HG03354 (cell line): ENCODE measurements around the gene UBE2J2.

Experiments
- ATAC-seq: cut with Tn5 transposase; IDR thresholded peaks from one replicate; pipeline ENCODE4 v1.9.1; 2021; ENCODE audit warnings: mild to moderate bottlenecking; ENCODE audit not compliant: unreplicated experiment, poor library complexity, severe bottlenecking

Gene UBE2J2

DNA sequence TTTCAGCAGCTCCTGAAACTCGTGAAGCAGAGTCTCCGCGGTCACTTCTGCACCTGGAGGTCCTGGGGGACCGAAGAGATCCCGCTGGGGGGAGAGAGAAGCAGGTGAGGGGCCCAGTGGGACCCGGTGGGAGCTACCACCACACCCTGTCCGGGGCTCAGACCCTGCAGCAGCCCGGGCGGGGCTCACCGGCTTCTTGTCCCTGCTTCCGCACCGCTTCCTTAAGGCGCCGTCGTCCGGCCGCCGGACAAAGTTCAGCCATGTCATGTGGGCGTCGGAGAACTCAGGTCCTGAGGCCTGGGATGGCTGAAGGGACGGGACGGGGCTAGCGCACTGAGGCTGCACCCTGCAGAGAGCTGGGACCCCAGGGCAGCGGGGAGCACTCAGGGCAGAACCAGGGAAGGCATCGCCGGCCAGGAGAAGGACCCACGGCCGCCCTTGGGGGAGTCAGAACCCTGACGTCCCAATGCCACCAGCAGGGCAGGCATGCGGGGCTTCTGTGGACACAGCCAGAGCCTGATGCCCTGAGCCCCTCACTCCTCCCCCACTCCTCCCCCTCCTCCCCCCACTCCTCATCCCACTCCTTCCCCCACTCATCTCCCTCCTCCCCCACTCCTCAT, 29.4 kb downstream of the UBE2J2 start:
- no peak for ATAC-seq

DNA sequence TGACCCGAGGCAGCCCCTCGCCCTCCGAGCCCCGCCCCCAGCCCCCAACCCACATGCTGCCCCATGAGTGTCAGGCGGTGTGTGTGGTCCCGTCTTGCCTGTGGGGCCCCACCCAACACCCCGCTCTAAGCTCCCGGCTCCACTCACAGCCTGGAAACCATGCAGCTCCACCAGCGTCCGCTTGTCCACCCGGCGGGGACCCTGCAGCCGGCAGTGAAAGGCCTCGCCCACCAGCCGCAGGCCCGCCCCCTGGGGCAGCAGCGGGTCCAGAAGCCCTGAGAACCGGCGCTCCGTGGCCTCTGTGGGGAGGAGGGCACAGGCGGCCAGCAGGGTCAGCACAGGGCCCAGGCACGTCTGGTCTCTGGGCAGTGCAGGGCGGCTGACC, 29.9 kb downstream of the UBE2J2 start:
- ATAC-seq = no peak

DNA sequence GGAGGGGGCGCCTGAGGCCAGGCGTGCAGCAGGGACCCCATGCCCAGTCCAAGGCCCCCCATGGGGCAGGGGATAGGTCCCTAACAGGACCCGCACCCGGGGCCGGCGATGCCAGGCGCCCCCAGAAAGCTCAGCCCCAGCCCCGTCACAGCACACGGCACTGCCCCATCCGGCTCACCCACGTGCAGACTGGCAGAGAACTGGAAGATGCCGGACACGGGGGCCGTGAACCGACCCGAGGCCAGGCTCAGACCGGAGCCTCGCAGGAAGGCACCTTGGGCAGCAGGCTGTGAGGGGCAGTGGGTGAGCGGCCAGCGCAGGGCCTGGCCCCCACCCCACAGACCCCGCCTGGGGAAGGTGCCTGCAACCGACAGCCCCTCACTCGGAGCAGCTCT, 30.4 kb downstream of the UBE2J2 start:
- no peak for ATAC-seq

DNA sequence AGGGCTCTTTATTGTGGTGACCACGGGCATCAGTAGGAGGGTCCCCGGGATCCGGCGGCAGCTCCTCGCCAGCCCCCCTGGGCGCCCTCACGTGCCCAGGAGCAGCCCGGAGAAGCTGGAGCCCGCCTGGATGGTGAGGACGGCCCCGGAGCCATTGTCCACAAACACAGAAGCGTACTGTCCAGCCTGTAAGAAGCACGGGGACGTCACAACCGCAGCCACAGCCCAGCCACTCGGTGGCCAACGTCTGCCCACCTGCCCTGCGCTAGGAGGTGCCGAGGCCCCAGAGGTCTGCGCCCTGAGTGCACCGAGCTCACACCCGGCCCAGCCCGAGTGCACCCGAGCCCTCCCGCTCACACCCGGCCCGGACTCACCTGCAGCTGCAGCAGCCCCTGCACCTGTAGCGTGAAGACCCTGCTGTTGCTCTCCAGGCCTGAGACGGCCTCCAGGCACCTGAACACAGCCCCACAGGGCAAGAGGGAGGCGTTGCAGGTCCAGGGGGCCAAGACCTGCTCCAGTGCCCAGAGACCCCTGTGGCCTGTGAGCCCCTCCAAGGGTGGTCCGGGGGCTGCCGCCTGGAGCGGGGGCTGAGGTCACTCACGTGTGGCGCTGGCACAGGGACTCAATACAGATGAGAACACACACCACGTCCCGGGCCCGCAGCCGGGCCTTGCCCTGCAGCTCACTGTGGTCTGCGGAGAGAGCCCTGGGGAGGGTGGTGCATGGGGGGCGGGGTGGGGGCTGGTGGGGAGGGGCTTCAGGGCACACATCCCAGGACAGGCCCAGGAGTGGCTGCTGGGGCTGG, 31.0 kb downstream of the UBE2J2 start:
- ATAC-seq = no peak

DNA sequence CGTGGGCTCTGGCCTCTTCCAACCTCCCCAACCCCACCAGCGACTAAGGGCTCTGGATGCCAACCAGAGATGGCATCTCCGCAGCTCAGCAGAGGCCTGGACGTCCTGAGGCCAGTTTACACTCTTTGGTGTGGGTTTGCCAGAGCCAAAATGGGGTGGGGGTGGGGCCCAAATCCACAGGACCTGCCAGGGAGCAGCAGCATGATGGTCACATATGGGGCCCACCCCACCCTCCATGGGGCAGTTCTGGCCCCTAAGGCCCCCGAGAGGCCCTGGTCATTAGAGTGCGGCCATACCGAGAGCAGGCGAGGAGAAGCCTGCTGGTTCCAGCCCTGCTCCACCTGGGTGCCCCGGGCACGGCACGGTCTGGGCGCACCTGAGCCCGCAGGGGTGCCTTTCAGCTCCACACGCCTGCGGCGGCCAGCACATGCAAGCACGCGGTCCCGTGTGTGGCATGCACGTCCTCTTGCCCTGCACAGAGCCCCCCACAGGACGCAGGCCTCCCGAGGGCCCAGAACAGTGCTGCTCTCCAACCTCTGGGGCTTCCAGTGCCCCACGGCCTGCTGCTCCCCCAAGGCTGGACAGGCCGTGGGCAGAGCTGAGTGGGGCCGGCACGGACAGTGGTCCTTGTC, 31.9 kb downstream of the UBE2J2 start:
- ATAC-seq = no peak

DNA sequence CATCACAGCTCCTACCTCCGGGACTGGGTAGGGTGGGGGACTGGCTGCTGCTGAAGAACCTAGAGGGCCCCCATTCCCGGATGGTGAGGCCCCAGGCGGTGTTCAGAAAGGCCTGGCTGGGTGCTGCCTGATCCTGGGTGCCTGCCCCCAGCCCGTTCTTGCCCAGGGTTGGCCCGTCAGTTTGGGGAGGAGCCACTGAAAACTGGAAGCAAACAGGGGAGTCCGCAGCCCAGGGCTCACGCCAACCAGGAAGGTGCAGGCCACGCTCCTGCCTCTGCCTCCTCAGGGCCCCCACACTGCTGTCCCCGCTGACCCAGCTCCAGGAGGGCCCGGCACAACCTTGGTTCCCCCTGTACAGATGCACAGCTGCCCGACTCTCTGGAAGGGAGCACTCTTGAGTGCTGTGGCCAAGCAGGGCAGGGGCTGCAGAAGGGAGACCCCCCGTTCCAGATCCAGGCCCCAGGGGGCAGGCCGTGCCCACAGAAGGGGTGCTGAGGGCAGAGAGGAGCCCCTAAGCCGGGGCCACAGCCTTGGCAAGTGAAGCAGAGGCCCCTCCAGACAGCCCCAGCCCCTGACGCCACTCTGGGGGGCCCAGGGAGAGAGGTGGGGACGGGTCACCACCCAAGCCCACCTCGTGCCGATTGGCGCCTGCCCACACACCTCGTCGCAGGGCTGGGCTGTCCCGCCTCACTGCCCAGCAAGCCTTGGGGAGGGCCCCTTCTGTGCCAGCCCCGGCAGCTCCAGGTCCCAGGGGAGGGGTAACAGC, 32.6 kb downstream of the UBE2J2 start:
- ATAC-seq = no peak

DNA sequence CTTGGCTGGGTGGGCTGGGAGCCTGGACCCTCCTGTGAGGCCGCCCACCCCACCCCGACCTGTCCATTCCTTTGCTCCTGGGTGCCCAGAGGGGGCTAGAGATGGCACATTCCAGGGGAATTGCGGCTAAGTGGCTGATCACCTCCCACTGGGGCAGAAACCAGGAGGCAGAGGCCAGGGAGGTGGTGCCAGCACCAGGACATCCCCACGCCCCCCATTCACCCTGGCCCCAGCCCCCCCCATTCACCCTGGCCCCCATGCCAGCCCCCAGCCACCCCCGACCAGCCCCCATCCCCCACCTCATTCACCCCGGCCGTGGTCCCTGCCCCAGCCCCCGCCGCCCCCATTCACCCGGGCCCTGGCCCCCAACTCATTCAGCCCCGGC, 33.3 kb downstream of the UBE2J2 start:
- no peak for ATAC-seq

DNA sequence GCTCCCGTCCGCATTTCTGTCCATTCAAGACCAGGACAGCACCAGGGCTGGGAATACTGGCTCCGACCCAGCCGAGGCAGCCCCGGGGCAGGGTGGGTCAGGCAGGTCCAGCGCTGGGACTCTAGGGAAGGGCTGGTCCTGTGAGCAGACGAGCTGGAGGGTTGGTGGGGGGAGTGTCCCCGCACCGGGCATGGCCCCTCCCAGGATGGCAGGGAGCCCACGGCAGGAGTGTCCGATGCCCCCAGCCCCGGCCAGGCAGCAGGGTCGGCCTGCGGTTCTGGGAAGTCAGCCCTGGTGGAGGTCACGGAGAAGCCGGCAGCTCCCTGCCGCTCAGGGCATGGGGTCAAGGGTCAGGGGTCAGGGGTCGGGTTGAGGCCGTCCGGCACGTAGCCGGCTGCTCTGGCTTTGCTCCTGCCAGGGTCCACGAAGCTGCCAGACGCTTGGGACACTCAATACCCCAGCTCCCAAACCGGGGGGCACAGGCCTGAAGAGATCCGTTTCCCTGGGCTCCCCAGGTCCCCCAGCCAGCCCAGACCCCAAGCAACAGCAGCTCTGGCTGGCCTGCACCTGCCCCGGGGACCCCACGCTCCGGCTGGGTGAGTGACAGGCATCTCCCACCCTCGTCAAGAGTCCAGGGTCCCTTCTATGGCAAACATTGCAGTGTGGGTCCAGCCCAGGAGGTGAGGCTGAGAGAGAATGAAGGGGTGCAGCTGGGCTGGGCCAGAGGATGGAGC, 33.9 kb downstream of the UBE2J2 start:
- ATAC-seq = no peak

DNA sequence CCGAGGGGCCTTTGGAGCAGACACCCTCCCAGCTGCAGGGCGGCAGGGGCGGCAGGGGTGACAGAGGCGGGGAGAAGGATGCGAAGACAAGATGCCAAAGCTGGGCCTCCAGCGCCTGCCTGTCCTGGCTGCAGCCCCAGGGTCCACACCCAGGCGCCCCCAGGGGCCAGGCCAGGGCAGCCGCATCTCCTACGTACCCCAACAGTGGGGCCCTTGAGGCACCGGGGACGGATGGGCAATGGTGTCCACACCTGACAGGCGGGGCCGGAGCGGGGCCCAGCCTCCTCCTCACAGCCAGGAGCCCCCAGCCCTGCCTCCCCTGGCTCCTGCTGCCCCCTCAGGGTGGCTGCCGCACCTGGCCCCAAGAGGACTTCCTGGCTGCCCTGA, 34.4 kb downstream of the UBE2J2 start:
- ATAC-seq = no peak

DNA sequence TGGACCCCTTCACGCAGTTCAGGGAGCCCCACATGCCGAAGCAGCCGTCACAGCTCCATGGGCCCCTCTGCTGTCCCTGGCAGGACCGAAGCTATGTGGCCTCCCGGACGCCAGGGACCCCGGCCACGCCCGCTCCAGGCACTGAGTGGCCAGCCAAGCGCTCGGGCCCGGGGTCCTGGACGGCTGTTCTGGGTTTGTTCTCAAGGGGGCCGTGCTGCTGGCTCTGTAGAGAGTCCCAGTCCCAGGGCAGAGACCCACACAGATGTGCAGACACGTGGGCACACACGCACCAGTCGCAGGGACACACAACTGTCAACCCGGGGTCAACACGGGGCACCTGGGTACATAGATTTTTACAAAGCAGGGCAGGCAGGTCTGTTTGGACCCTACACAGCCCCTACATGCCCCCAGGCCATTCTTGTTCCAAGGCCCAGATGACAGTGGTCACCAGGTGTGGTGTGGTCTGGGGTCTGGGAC, 34.9 kb downstream of the UBE2J2 start:
- ATAC-seq = no peak

DNA sequence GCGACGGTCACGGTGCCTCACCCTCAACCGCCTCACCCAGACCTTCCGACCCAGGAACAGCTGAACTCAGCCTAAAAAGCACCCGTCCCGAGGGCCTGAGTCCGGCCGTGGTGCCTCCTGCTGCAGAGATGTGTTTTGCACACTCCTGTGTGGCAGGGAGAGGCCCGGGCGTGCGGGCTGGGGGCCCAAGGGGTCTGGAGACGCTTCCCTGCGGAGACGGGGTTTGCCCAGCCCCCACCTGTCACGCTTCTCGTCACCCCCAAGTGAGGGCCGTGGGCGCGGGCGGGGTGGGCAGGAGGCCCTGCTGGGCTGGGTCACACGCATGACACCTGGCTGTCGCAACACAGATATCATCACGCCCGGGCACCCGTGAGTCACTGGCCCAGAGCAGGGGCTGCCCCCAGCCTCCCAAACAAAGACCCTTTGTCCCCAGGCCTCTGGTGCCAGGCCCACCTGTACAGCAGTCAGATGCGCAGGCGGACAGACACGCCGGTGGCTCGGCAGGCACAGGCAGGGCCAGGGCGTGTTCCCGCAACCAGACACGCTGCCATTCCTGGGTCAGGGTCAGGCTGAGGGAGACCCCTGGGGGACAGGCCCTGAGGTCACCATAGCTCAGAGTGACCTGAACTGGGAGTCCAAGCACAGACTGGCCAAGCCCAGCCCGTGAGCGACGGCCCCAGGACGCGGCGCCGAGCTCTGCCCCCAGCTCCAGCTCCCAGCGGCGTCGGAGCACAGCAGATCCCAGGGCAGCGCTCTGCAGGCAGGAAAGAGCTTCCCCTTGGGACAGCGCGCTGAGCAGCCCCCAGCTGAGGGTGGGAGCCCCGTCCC, 35.6 kb downstream of the UBE2J2 start:
- ATAC-seq = no peak

DNA sequence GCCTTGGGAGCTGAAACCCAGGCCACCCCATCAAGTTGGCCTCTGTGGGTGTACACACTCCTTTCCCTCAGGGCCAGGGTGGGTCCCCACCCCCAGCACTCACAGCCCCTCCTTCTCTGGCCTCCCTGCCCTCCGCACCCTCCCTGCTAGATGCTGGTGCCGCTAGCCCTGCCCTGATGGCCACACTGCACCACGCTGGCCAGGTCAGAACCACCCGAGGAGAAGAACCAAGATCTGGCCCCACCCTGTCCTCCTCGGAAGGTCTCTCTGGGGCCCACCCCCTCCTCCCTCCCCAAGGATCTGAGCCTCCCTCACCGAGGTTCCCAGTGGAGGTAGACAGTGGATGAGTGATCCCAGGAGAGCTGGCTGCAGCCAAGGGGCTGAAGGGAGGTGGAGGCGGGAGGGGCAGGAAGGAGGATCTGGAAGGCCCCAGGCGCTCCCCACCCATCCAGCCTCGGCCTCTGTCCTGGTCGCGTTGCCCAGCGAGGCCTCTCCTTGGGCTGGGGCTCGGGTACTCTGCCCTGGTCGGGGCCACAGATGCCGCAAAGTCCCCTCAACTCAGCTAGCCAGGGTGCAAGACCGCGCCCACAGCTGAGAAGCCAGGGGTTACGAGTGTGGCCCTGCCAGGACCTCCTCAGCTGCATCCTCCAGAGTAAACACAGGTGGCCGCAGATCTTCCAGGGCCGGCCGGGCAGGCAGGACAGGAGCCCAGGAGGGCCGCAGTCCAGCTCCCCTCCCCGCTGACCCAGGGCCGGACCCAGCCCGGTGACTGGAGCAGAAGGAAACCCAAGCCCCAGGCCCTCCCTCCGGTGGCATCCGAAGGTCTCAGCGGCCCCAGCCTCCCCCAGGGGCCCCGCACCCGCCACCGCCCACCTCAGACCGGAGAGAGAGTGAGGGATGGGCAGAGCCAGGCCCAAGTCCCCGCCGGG, 36.4 kb downstream of the UBE2J2 start:
- no peak for ATAC-seq

DNA sequence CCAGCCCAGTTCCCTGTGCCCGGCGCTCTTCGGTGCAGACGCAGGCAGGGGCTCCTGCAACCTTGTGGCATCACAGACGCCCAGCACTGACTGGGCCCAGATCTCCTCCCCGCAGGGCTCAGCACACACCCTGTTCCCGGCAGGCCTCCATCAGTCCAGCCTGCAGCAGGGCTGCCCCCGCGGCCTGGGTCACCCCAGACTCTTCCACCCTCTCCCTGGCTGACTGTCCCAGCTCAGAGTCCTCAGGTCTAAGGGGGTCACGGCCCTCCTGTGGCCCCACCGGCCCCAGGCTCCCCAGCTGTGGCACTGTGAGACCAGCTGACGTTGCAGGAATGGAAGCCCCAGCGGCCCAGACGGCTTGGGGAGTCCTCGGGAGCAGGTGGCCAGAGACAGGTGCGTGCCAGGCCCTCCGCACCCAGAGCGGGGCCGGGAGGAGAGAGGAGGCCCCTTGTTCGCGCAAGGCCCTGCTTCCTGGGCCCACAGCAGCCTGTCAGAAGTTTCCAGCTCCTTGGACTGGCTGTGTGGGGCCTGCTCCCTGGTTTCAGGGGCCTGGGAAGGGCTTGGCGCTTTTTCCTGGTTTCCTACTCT, 37.4 kb downstream of the UBE2J2 start:
- no peak for ATAC-seq

DNA sequence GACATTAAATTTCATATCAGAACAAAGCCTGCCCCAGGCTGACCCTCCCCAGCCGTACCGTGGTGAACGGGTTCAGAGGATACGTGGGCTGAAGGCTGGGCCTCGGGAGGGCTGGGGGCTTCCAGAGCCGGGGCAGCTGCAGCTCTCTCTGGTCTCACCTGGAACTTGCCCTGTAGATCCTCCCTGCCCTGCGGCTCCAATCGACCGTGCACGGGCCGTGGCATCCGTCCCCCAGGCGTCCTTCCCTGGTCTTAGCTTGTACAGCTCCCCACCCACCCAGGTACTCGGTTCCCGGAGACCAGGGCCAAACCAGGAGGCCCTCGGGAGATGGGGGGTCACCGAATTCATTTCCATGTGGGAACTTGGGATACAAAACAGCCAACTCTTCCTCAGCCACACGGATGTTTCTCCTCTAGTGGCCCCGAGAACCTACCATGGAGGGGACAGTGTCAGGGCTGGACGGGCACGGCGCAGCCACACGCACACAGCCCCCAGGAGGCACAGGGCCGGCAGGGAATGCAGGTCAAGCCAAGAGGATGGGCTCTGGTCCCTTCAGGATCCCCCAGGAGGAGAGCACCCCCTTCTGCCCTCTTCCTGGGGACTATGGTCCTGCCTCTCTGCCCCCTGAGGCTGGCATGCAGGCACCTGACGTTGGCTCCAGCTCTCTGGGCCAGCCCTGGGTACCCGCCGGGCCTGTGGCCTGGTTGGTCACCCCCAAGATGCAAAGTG, 38.5 kb downstream of the UBE2J2 start:
- no peak for ATAC-seq

DNA sequence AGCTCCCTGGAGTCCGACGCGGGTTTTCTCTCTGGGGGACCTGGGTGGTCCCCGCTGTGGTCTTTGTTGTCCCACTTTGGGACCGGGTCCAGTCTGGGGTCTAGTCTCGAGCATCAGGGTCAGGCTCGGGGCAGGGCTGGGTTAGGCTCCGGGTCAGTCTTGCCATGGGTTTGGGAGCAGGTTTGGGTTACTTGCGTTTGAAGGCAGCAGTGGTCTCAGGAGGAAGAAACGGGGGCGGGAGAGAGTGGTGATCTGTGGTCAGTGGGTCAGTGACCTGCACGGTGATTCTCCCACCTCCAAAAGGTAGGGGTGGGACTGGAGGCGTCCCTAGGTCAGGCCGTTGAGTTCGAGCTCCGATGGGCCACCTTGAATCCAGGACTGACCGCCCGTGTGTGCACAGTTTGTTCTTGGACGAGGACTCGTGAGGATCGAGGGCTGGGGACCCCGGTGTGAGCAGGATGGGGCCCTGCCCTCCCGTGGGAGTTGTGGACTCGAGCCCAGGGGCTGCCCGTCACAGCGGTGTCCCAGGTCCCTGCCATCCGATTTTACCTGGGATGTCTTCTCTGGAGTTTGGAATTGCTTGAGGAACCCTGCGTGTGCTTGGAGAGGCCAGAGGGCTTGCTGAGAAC, 39.4 kb downstream of the UBE2J2 start:
- no peak for ATAC-seq

DNA sequence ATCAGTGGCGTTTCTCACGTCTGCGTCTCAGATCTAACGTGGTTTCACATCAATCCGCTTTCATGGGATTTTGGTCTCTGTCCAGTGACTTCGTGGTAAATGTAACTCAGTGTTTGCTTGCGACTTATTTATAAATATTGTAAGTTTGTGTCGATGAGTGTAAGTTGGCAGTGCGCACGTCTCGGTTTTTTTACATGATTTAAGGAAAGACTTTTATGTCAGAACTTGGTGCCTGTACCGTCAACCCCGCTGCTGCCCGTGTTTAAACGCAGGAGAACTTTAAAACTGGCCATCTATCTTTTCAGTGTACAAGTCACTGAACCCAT, 40.1 kb downstream of the UBE2J2 start:
- ATAC-seq = no peak
